WTC11 (cell line): ENCODE data around the gene GNAS-AS1. TPM values are rescaled to one million over a fixed set of nuclear protein-coding genes. Genes with fewer than 3 reads are reported as not detected.

Experiments
- ATAC-seq: fragments of 200-7000 bp; cut with Tn5 transposase; 2 replicates; pipeline ENCODE4 v1.10.0; 2021; ENCODE audit warnings: mild to moderate bottlenecking, moderate library complexity
- CTCF ChIA-PET: fragments of 300-600 bp; sonication (Branson Sonifier 250); formaldehyde crosslinking; loops from one replicate; lab custom pipeline; 2021; ENCODE audit warnings: antibody characterized with exemption; lab: Charles Lee
- POLR2A ChIA-PET: fragments of 350-600 bp; sonication (Branson Sonifier 250); formaldehyde crosslinking; loops from one replicate; lab custom pipeline; 2021; ENCODE audit warnings: antibody characterized with exemption; lab: Charles Lee
- DNase-seq: peaks from one replicate; pipeline ENCODE4 v3.0.0; 2021; ENCODE audit warnings: low spot score
- H3K27ac Mint-ChIP-seq: 2 replicates; pipeline ENCODE4 v1.8.0; 2021; ENCODE audit warnings: mixed read lengths
- H3K27me3 Mint-ChIP-seq: 2 replicates; pipeline ENCODE4 v1.8.0; 2021; ENCODE audit warnings: low read depth, mild to moderate bottlenecking, moderate library complexity, mixed read lengths
- H3K36me3 Mint-ChIP-seq: 2 replicates; pipeline ENCODE4 v1.8.0; 2021; ENCODE audit warnings: mixed read lengths
- H3K4me1 Mint-ChIP-seq: 2 replicates; pipeline ENCODE4 v1.8.0; 2022; ENCODE audit warnings: mixed read lengths
- H3K4me3 Mint-ChIP-seq: 2 replicates; pipeline ENCODE4 v1.8.0; 2021; ENCODE audit warnings: mild to moderate bottlenecking, moderate library complexity, mixed read lengths
- H3K9me3 Mint-ChIP-seq: 2 replicates; pipeline ENCODE4 v1.8.0; 2021; ENCODE audit warnings: mixed read lengths
- CBFB ChIP-seq: sonication (generic); formaldehyde crosslinking; IDR thresholded peaks from 2 replicates; pipeline ENCODE4 v1.8.1; 2022; ENCODE audit warnings: mild to moderate bottlenecking, low read depth, missing genetic modification reagents
- CREB1 ChIP-seq: sonication (generic); formaldehyde crosslinking; IDR thresholded peaks from 2 replicates; pipeline ENCODE4 v1.8.0; 2023; ENCODE audit warnings: mild to moderate bottlenecking, missing genetic modification reagents
- CREM ChIP-seq: sonication (generic); formaldehyde crosslinking; IDR thresholded peaks from 2 replicates; pipeline ENCODE4 v1.8.1; 2022; ENCODE audit warnings: mild to moderate bottlenecking, missing genetic modification reagents, moderate library complexity
- ELF4 ChIP-seq: sonication (generic); formaldehyde crosslinking; IDR thresholded peaks from 2 replicates; pipeline ENCODE4 v1.8.1; 2022; ENCODE audit warnings: low read depth, mild to moderate bottlenecking, moderate library complexity, missing genetic modification reagents
- IRF2 ChIP-seq: sonication (generic); formaldehyde crosslinking; IDR thresholded peaks from 2 replicates; pipeline ENCODE4 v1.8.0; 2022; ENCODE audit warnings: low read depth, missing genetic modification reagents, borderline replicate concordance
- KAT7 ChIP-seq: sonication (generic); formaldehyde crosslinking; IDR thresholded peaks from 2 replicates; pipeline ENCODE4 v1.8.1; 2023; ENCODE audit warnings: missing genetic modification reagents, mild to moderate bottlenecking, borderline replicate concordance
- MXD4 ChIP-seq: fragments of 250-450 bp; sonication (Bioruptor Pico); IDR thresholded peaks from 2 replicates; pipeline ENCODE4 v1.8.0; 2021; ENCODE audit warnings: mild to moderate bottlenecking, moderate library complexity, borderline replicate concordance
- NR2C2 ChIP-seq: sonication (generic); formaldehyde crosslinking; IDR thresholded peaks from 2 replicates; pipeline ENCODE4 v1.8.0; 2022; ENCODE audit warnings: mild to moderate bottlenecking, missing genetic modification reagents
- NR3C1 ChIP-seq: sonication (generic); formaldehyde crosslinking; conservative IDR thresholded peaks from 2 replicates; pipeline ENCODE4 v1.8.1; 2023; ENCODE audit warnings: low read depth, mild to moderate bottlenecking, missing genetic modification reagents
- PRRX2 ChIP-seq: fragments of 250-450 bp; sonication (Bioruptor Pico); IDR thresholded peaks from 2 replicates; pipeline ENCODE4 v1.8.0; 2021; ENCODE audit warnings: mild to moderate bottlenecking
- SP1 ChIP-seq: sonication (generic); formaldehyde crosslinking; conservative IDR thresholded peaks from 2 replicates; pipeline ENCODE4 v1.8.1; 2022; ENCODE audit warnings: missing genetic modification reagents
- TCF7 ChIP-seq: sonication (generic); formaldehyde crosslinking; IDR thresholded peaks from 2 replicates; pipeline ENCODE4 v1.8.0; 2022; ENCODE audit warnings: mild to moderate bottlenecking, low read depth, missing genetic modification reagents, moderate library complexity
- TEAD1 ChIP-seq: sonication (generic); formaldehyde crosslinking; IDR thresholded peaks from 2 replicates; pipeline ENCODE4 v1.8.0; 2022; ENCODE audit warnings: mild to moderate bottlenecking, missing genetic modification reagents
- TEAD4 ChIP-seq: sonication (generic); formaldehyde crosslinking; IDR thresholded peaks from 2 replicates; pipeline ENCODE4 v1.8.0; 2022; ENCODE audit warnings: mild to moderate bottlenecking, missing genetic modification reagents
- ZNF232 ChIP-seq: sonication (generic); formaldehyde crosslinking; IDR thresholded peaks from 2 replicates; pipeline ENCODE4 v1.8.0; 2022; ENCODE audit warnings: mild to moderate bottlenecking, missing genetic modification reagents
- total RNA-seq: library from RNA; stranded (reverse); gene quantifications from 3 replicates; pipeline ENCODE4 v1.2.3, GENCODE V29; 2021
- TF ChIP-seq, protein P1 (sequence below): fragments of 250-450 bp; sonication (Bioruptor Pico); IDR thresholded peaks from 2 replicates; pipeline ENCODE4 v1.9.0; 2021; ENCODE audit warnings: mild to moderate bottlenecking
- TF ChIP-seq, protein P2 (sequence below): sonication (generic); formaldehyde crosslinking; IDR thresholded peaks from 2 replicates; pipeline ENCODE4 v1.8.1; 2023; ENCODE audit warnings: mild to moderate bottlenecking, missing genetic modification reagents, moderate library complexity
- TF ChIP-seq, protein P3 (sequence below): sonication (generic); formaldehyde crosslinking; IDR thresholded peaks from 2 replicates; pipeline ENCODE4 v1.8.1; 2023; ENCODE audit warnings: mild to moderate bottlenecking, moderate library complexity, missing genetic modification reagents
- TF ChIP-seq, protein P4 (sequence below): sonication (generic); formaldehyde crosslinking; IDR thresholded peaks from 2 replicates; pipeline ENCODE4 v1.8.0; 2023; ENCODE audit warnings: missing genetic modification reagents
- TF ChIP-seq, protein P5 (sequence below): sonication (generic); formaldehyde crosslinking; IDR thresholded peaks from 2 replicates; pipeline ENCODE4 v1.8.1; 2023; ENCODE audit warnings: mild to moderate bottlenecking, missing genetic modification reagents
- TF ChIP-seq, protein P6 (sequence below): fragments of 200-600 bp; IDR thresholded peaks from 2 replicates; pipeline ENCODE4 v1.8.0; 2022; ENCODE audit warnings: antibody characterized with exemption

GNAS-AS1 gene
- total RNA-seq, 1 experiment from 2014 or later = 12.2 TPM

DNA sequence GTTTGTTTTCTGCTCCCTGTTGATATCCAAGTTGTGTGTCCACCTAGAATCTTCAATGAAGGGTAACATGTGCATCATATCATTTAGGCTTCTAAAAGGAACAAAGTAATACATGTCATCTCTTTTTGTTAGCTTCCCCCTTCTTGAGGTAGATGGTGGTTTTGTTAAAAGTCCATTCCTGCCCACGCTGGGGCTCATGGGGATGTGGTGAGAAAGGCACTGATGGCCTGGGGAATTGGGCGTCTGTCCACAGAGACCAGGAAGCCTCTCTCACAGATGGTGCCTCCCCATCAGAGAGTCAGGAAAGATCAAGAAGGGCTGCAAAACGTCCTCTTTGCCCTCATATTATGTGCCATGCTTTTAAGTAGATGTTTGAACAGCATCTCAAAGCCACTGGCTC is 34.3 kb upstream of the GNAS-AS1 start (continued):
- TF ChIP-seq, protein P1, sequence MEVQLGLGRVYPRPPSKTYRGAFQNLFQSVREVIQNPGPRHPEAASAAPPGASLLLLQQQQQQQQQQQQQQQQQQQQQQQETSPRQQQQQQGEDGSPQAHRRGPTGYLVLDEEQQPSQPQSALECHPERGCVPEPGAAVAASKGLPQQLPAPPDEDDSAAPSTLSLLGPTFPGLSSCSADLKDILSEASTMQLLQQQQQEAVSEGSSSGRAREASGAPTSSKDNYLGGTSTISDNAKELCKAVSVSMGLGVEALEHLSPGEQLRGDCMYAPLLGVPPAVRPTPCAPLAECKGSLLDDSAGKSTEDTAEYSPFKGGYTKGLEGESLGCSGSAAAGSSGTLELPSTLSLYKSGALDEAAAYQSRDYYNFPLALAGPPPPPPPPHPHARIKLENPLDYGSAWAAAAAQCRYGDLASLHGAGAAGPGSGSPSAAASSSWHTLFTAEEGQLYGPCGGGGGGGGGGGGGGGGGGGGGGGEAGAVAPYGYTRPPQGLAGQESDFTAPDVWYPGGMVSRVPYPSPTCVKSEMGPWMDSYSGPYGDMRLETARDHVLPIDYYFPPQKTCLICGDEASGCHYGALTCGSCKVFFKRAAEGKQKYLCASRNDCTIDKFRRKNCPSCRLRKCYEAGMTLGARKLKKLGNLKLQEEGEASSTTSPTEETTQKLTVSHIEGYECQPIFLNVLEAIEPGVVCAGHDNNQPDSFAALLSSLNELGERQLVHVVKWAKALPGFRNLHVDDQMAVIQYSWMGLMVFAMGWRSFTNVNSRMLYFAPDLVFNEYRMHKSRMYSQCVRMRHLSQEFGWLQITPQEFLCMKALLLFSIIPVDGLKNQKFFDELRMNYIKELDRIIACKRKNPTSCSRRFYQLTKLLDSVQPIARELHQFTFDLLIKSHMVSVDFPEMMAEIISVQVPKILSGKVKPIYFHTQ (CRISPR knock-in tag) = no peak
- no peak for TF ChIP-seq KAT7
- TF ChIP-seq TEAD1 (CRISPR knock-in tag) = no peak
- no peak for TF ChIP-seq MXD4 (CRISPR knock-in tag)
- TF ChIP-seq PRRX2 (CRISPR knock-in tag) = no peak

DNA sequence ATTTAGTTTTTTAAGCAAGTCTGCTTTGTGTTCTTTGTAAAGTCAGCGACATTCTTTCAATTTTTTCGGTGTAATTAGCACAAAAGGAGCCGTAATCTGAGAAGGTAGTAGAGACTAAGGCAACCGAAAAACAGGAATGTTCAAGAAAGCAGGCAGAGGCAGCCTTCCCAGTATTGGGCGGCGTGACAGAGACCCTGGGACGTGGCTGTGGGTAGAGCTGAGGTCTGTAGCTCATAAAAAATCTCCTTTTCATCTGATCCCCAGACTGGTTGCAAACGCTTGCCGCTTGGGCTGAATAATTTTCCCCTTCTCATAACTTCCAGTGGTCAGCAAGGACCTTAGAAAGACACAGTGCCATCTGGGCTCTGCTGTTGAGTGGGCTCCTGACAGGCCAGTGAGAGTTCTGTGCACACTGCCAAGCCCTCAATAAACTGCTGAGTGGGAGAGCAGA is 32.6 kb upstream of the GNAS-AS1 start:
- CTCF ChIA-PET = interaction anchor here (1.0 to 2.8 kb wide), 4 partner anchors 13 to 572 kb away, joined by 3 to 15 read pairs (median 4); partner anchors contain the start of gene ATP5F1E
- peak overlapping the region; percentile 27 for H3K4me3 Mint-ChIP-seq
- H3K27me3 Mint-ChIP-seq = no peaks in the 10 kb centered on the region
- peaks cover 17% of the 10 kb centered on the region for H3K9me3 Mint-ChIP-seq
- no peak for DNase-seq
- TF ChIP-seq ZNF232 = no peak
- TF ChIP-seq CBFB (CRISPR knock-in tag) = no peak
- no peak for TF ChIP-seq IRF2 (CRISPR knock-in tag)
- TF ChIP-seq ELF4 (CRISPR knock-in tag) = no peak
- TF ChIP-seq SP1 (CRISPR knock-in tag) = no peak
- TF ChIP-seq, protein P2, sequence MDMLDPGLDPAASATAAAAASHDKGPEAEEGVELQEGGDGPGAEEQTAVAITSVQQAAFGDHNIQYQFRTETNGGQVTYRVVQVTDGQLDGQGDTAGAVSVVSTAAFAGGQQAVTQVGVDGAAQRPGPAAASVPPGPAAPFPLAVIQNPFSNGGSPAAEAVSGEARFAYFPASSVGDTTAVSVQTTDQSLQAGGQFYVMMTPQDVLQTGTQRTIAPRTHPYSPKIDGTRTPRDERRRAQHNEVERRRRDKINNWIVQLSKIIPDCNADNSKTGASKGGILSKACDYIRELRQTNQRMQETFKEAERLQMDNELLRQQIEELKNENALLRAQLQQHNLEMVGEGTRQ (CRISPR knock-in tag) = no peak
- TF ChIP-seq NR3C1 (CRISPR knock-in tag) = no peak
- TF ChIP-seq CREB1 (CRISPR knock-in tag) = no peak
- TF ChIP-seq KAT7 = no peak
- TF ChIP-seq, protein P3, sequence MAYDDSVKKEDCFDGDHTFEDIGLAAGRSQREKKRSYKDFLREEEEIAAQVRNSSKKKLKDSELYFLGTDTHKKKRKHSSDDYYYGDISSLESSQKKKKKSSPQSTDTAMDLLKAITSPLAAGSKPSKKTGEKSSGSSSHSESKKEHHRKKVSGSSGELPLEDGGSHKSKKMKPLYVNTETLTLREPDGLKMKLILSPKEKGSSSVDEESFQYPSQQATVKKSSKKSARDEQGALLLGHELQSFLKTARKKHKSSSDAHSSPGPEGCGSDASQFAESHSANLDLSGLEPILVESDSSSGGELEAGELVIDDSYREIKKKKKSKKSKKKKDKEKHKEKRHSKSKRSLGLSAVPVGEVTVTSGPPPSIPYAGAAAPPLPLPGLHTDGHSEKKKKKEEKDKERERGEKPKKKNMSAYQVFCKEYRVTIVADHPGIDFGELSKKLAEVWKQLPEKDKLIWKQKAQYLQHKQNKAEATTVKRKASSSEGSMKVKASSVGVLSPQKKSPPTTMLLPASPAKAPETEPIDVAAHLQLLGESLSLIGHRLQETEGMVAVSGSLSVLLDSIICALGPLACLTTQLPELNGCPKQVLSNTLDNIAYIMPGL (CRISPR knock-in tag) = no peak
- TF ChIP-seq TCF7 = no peak
- no peak for TF ChIP-seq NR2C2
- TF ChIP-seq CREM = no peak
- TF ChIP-seq TEAD1 (CRISPR knock-in tag) = no peak
- no peak for TF ChIP-seq PRRX2 (CRISPR knock-in tag)
- TF ChIP-seq, protein P4, sequence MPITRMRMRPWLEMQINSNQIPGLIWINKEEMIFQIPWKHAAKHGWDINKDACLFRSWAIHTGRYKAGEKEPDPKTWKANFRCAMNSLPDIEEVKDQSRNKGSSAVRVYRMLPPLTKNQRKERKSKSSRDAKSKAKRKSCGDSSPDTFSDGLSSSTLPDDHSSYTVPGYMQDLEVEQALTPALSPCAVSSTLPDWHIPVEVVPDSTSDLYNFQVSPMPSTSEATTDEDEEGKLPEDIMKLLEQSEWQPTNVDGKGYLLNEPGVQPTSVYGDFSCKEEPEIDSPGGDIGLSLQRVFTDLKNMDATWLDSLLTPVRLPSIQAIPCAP (CRISPR knock-in tag) = no peak
- TF ChIP-seq, protein P5, sequence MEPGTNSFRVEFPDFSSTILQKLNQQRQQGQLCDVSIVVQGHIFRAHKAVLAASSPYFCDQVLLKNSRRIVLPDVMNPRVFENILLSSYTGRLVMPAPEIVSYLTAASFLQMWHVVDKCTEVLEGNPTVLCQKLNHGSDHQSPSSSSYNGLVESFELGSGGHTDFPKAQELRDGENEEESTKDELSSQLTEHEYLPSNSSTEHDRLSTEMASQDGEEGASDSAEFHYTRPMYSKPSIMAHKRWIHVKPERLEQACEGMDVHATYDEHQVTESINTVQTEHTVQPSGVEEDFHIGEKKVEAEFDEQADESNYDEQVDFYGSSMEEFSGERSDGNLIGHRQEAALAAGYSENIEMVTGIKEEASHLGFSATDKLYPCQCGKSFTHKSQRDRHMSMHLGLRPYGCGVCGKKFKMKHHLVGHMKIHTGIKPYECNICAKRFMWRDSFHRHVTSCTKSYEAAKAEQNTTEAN (CRISPR knock-in tag) = no peak
- TF ChIP-seq, protein P6, sequence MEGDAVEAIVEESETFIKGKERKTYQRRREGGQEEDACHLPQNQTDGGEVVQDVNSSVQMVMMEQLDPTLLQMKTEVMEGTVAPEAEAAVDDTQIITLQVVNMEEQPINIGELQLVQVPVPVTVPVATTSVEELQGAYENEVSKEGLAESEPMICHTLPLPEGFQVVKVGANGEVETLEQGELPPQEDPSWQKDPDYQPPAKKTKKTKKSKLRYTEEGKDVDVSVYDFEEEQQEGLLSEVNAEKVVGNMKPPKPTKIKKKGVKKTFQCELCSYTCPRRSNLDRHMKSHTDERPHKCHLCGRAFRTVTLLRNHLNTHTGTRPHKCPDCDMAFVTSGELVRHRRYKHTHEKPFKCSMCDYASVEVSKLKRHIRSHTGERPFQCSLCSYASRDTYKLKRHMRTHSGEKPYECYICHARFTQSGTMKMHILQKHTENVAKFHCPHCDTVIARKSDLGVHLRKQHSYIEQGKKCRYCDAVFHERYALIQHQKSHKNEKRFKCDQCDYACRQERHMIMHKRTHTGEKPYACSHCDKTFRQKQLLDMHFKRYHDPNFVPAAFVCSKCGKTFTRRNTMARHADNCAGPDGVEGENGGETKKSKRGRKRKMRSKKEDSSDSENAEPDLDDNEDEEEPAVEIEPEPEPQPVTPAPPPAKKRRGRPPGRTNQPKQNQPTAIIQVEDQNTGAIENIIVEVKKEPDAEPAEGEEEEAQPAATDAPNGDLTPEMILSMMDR = no peak
- no peak for TF ChIP-seq TEAD4
- TF ChIP-seq, all 79 proteins: peak for 0
- POLR2A ChIA-PET = no interaction called here
- peak; percentile 85 for ATAC-seq
- H3K4me1 Mint-ChIP-seq = peaks cover 77% of the 10 kb centered on the region
- H3K36me3 Mint-ChIP-seq = peaks cover 33% of the 10 kb centered on the region
- H3K27ac Mint-ChIP-seq = peak overlapping the region; percentile 90
